Left hindlimb (tissue), 1 donor: ENCODE results near the gene PARD3.

Source experiments
- DNase-seq: peaks from one replicate; pipeline ENCODE4 v3.0.0-alpha.2; 2018

The PARD3 gene

DNA sequence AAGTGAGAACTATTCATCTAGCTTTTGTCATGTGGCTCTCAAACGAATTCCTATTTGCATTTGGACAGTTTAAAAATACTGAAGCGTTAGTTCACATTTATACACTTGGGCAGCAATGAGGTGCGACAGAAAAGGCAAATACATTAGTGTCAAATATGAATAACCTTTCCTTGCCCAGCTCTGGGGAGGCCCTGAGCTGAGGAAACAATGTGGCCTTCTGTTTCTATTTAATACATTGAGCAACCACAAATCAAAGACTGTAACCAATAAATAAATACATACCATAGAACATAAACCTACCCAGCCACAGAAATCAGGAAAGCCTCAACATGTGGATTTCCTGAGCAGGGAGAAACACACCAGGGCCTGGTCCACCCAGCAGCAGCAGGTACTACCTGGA lies 585.2 kb downstream of the PARD3 start:
- no peak for DNase-seq

DNA sequence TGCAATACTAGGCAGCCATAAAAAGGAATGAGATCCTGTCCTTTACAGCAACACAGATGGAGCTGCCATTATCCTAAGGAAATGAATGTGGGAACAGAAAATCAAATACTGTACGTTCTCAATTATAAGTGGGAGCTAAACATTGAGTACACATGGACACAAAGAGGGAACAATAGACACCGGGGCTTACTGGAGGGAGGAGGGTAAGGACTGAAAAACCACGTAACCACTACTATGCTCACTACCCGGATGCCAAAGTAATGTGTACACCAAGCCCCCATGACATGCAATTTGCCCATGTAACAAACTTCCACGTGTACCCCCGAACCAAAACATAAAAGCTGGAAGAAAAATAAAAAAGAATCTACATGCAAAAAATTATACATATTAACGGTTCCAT lies 587.0 kb downstream of the PARD3 start:
- DNase-seq, result no peak

DNA sequence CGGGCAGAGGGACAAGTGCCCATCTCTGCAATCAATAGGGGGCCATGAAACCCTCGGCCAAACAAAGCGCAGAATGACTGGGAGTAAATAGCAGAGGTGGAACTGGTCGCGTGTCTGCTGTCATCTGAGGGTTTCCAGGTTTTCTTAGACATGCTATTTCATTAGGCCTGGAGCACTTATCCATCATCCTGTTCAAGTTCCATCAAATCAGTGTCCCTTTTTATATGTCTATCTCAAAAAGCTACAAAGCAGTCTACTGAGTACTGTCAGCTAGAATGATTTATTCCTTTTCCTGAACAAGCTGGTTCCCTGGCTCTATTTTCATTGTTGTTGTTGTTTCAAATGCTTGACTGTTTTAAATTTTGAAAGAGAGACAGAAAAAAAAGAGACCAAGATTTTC lies 590.5 kb downstream of the PARD3 start:
- DNase-seq, result no peak

DNA sequence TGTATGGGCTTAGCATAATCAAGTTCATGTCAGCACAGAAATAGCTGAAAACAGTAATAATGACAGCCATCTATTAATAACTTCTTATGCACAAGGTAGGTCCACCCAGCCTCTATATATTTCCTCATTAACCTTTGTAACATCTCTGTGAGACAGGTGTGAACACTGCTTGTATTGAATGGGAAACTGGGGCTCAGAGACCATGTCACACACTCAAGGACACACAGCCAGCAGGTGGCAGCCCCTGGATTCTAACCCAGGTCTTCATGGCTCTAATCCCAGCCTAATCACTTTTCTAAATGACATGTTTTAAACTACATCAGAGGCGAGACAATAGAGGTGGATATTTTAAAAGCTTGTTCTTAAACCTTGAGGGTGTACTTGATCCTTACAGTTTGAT lies 591.4 kb downstream of the PARD3 start:
- DNase-seq, result no peak

DNA sequence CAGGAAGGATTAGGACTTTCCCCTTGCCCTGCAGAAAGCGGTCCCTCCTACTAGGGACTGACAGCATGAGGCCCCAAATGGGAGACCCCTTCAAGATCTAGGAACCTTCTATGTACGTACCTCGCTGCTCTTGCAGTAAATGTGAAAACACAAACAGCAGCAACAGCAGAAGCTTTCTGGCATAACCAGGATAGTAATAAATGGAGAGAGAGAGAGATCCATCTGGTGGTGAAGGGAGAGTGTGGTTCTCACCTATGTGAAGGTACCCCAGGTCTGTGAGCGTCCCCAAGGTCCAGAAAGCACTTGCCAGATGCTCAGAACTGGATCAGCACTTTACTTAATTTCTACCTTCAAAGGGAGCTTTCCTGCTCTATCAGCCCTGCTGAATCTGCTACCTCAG lies 592.7 kb downstream of the PARD3 start:
- DNase-seq, result no peak

DNA sequence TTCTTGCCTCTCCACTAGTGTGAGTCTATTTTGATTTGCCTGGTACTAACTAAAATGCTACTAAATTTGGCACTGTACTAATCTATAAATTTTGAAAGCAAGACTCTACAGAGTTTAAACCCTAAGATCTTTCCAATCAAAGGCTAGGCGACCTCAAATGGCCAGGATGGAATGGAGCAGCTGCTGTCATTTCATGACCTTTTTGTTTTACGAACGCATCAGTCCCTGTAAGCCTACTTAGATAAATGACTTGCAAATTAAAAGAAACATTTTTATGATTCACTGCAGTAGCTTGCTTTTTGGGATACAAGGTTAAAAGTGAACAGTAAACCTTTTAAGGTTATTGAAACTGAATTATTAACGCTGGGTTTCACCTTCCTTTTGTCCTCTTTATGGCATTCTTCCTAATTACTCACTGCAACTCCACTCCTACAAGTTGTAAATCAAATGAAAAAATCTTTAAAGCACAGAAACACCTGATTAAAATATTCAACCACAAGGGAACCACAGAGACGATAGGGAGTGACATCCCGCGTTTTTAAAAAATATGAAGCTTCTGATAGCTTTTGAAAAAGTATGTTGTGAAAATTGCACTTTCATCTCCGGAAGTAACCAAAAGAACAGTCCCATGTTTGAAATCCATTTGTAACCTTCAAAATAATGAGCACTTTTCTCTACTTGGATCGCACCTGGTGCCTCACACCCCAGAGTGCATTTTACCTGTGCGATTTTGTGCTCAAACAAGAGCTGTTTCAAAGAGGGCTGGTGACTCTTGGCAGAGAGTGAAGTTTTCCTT lies 595.1 kb downstream of the PARD3 start:
- DNase-seq, result no peak

DNA sequence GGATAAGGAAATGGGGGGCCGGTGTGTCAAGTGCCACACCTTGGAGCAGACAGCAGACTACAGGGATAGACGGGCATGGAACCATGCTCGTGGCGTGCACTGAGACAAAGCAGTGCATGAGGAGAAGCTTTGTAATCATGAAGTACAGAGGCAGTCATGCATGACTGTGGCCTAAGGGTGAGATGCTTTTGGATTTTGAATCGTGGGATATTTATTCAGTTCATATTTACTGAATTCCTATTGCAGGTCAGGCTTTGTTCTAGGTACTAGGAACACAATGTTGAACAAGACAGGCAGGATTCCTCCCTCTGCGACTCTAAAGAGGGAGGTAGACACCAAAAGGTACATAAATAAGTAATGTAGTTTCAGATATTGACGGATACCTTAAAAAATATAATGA lies 597.6 kb downstream of the PARD3 start:
- no peak for DNase-seq

DNA sequence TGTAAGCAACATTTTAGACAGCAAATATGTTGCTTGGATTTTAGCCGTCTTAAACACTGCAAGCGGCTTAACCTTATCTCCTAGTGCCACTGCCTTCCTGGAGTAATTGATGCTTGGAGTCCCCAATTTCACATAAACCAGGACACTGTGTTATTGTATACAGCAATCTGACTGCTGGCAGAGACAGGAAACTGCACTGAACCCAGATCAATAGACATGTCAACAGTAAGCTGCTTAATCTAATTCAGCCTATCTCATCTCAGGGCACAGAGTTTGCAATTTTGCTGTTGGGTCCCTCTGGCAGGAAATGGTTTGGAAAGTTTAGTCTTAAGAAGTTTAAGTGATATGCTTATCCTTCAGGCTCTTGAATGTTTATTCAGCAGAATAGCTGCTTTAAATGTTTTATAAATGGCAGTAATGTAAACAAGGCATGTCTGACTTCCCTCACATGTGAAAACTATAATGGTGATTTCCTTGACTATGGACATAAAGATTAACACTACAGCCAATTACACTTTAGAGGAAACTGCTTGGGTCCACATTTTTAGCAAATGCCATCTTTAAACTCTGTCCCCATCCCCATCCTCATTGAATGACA lies 598.6 kb downstream of the PARD3 start:
- DNase-seq, result no peak

DNA sequence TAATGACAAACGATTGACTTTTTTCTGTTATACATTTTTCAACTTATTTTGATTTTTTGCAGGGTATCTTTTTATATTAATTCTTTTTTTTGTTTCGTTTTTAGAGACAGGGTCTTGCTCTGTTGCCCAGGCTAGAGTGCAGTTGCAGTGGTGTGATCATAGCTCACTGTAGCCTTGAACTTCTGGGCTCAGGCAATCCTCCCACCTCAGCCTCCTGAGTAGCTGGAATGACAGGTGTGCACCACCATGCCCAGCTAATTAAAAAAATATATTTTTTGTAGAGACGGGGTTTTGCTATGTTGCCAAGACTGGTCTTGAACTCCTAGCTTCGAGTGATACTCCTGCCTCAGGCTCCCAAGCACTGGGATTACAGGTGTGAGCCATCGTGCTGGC lies 601.3 kb downstream of the PARD3 start:
- DNase-seq, result no peak

DNA sequence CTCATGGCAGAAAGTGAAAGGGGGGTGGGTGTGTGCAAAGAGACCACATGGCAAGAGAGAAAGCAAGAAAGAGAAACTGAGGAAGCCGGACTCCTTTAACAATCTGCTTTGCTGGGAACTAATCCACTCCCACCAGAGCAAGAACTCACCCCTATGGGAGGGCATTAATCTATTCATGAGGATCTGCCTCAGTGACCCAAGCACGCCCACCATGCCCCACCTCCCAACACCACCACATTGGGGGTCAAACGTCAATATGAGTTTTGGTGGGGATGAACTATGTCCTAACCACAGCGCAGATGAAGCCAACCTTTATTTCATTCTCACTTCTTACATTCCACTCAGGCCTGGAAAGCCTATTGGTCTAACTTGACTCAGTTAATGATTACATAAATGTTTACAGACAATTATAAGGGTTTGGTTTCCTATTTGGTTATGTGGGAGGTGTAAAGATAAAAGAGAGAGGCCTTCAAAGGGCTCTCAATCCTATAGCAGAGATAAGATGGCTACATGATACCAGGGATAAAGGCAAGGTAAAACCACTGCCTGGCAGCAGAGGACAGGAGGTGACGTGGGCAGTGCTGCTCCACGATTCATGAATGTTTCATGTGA lies 601.8 kb downstream of the PARD3 start:
- no peak for DNase-seq

DNA sequence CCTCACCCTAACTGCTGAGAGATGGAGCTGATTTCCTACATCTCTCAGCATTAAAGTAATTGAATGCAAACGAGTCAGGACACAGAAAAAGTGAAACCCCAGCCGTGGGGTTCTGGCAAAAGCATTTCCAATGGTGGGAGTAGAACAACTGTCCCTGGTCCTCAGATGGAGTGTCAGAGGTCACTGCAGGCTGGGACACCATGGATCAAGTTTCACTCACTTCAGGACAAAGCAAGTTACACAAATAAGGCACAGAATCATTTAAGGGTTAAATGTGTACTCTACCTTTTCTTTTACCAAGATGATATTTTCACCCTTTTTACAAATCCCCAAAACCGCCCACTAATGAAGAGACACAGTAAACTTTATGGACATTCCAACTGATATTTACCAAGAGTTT lies 607.8 kb downstream of the PARD3 start:
- no peak for DNase-seq

DNA sequence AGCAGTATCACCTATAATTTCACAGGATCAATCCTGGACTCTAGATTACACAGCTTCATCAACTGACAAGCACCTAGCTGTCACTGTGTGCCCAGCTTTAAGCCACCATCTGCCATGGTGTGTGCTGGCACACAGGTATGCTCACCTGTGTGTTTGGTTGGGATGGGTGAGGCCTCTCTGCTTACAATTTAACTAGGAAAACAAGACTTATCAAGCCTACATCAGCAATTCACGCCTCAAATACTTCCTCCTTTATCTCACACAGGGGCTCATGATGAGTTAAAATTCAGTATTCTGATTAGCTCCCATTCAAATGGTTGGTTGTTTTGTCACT lies 608.2 kb downstream of the PARD3 start:
- DNase-seq, result no peak

DNA sequence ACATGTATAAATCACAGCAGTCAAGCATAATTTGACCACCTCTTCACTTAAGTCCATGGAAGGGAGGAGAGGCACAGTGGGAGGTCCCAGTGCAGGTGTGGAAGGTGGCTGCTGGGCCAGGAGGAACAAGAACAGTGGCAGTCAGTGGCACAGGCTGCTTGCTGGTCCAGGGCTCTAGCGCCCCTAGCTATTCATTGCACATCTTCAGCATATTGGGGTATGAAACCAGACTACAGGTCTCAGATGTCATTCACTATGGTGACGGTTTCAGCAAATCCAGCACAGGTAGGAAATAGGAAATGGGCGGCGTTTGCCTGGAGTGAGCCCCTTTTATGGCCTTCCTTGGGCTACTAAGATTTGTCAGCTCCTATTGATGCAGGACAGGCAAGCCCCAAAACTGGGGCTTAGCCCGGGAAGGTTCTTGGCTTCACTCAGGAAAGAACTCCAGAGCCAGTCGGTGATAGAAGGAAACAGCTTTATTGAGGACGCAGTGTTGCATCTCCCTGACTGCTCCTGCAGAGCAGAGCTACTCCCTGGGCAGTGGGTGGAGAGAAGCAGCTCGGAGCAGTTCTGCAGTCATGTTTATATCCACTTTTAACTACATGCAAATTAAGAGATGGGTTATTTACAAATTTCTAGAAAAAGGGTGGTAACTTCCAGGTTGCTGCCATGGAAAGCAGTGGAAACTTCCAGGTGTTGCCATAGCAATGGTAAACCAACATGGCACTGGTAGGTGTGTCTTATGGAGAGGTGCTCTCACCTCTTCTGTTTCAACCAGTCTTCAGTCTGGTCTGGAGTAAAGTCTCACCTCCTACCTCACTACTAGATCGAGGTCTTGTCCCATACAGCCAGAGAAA lies 608.8 kb downstream of the PARD3 start:
- no peak for DNase-seq

DNA sequence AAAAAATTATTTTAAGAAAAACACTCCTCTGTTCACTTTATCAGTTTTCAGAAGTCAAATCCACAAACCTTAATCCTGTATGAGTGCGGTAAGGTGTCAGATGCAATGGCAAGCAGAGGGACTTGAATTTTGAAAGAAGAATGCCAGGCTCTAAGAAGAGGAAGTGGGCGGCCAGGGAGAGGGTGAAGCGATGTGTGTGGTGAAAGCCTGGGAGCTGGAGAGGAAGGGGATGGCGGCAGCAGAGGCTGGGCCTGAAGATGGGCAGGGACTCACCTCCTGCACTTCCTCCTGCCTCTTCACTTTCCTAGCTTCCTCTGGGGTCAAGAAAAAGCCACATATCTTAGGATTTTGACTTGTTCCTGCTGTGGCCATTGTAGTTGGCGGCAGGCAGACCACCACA lies 609.6 kb downstream of the PARD3 start:
- DNase-seq, result no peak

DNA sequence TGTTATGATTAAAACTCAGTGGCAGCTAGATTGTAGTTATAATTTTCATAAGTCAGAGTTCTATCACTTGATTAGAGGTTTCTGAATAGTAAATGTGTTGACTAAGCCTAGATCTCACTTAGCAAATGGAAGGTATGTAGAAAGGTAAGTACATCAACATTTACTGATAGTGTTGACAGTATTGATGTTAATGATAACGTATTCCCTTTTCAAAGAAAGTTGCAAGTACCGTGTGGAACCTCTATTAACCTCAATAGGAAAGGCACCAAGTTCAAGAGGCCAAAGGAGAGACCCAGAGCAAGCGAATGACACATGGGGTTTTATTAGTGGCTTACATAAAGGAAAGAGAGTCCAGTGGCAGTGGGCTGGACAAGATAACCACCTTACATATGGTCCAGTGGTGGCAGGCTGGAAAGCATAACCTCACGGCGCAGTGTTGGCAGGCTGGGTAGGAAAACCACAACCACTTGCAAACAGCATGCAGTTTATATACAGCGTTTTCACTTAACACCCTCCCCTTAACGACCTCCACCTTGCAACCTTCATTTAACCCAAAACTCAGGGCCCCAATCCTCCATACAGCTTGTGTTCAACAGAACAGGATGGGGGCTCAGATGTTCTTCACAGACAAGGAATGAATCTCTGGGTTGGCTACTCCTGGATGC lies 611.0 kb downstream of the PARD3 start:
- DNase-seq, result no peak

DNA sequence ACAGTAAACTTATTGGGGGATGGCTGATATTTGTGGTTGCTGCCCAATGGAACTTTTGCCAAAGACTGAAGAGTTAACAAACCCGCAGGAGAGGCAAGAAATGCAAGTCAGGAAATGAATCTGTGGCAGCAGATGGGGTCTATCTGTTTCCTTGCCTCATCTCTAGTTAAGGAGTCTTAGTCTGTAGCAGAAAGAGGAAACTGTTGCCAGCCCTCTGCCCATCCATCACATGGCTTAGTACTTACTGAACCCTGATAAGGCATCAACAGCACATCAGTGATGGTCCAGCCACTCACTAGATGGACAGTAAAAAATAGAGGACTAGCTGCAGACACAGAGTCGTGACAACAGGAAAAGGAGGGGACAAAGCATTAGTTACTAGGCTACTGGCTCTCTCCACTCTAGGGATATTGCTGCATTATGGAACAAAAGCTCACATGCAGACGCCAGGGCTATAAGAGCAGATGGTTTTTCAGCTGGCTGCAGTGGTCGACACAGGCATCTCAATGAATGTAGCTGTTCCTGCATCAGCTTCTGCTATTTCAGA lies 614.7 kb downstream of the PARD3 start:
- DNase-seq, result no peak

DNA sequence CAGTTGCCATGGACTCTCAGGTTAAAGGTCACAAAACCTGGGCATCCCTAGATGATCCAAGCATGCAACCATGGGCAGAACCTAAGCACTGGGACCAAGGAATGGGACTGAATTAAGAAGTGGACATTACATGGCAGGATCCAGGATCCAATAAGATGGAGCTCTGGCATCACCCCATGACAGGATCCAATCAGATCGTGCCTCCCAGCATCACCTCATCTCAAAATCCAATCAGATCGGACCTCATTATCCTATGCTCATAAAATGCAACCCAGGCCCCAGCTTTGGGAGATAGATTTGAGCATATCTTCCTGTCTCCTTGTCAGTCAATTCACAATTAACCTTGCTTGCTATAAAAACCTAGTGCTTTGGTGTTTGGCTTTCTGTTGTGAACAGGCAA lies 616.1 kb downstream of the PARD3 start:
- DNase-seq, result no peak

DNA sequence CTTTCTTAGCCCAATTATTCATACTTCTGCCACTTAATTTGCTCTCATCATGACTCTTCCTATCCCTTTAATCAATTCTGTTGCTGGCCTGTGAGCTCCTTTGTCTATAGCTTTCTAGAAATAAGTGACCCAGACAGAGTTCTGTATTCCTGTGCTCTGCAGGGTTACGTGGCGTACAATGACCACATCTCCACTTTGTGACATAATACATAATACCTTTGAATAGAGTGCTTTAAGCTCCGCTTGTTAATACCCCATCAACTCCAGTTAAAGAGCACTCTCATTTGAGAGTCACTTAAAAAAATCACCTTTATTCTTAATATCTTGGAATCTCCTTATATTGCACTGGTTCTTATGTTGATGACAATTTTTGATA lies 619.0 kb downstream of the PARD3 start:
- no peak for DNase-seq

DNA sequence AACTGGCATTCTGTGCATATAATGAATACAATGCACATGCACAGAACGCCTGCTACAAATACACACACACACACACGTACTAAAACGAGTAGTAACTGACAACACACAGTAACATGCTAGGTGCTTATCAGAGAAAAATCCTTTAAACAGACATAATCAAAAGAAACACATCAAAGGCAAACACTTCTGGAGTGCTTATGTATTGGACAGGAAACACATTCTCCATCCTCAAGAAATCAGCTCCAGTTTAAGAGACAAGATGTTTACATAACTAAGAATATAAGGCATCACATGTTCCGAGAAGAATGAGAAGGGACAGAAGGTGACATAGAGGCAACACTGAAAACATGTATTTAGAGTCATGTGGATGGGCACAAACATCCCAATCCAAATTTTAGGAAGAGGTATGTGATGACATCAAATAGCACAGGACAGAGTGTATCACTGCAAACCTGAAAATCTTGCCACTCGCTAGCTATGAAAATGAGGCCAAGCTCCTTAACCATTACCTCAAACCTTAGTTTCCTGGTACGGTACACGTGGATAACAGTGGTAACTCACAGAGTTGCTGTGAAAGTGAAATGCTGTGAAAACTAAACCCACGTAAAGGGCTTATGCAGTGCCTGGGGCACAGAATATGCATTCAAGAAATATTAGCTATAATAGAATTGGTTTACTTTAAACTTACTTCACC lies 619.6 kb downstream of the PARD3 start:
- DNase-seq, result no peak

DNA sequence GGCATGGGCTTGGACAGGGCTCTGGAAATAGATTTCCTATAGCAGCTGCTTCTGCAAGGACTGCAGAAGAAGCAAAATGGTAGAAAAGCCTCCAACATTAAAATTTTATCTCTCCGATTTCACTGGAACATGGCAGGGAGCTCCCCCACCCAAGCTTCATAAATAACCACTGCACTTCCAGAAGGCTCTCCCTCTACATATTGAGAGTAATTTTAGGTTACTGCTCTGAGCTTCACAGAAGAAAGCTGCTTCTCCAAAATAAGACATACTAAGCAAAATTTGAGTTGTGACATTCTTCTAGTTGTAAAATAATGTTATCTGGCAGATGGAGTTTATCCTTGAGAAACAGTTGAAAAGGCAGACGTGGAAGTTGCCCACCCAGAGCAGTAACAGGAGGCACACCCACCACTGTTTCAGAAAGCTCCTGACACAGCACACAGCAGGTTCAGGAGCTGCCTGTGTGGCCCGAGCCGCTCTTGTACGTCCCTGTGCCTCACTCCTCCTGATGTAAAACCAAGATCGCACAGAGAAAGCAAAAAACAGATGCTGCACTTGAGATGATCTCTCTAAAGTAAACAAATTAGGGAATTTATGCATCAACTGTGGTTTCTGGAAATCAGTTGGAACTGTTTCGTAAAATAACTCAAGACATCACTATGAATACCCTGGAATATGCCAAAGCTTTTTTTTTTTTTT lies 621.0 kb downstream of the PARD3 start:
- peak; percentile 43 for DNase-seq

DNA sequence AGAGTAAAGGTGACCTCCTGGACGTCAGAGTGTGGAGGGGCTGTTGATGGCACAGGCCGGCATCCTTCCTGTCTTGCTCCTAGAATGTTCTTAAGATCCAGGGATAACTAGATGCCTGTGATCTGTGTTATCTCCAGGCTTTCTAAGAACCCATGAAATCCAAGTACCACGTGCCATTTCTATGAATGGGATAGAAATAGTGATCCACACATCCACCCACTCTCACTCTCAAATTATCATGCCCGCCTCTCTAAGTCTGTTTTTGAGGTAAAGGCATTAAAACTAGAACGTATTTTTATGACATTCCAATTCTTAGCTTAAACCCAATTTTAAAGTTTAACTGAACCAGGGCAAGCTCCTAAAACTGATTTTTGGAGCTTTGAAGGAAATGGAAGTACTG lies 622.5 kb downstream of the PARD3 start:
- no peak for DNase-seq

DNA sequence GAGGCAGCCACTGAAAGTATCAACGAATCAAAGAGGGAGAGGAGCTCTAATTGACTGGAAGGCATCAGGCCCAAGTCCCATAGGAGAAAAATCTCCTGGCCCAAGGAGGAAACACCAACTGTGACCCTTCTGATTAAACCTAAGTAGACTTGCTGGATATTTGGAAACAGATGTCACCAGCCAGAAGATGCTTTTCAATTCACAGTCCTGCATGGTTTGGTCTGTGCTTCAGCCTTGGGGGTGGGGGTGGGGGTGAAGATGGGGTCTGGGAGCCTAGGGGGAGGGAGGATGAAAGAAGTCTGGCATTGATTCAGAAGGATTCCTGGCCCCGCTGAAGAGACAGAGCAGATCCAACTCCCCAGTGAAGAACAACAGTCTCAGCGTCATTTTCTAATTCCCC lies 623.7 kb downstream of the PARD3 start:
- DNase-seq, result no peak
